ENCODE results near the gene ZSCAN10. TPM values are rescaled to one million over a fixed set of nuclear protein-coding genes. Genes with fewer than 3 reads are reported as not detected.

Gene ZSCAN10
- total and polyA plus RNA-seq, 2 experiments from 2014 or later: 217 to 519 TPM

- Histone ChIP-seq H3K4me3 (no peak overlapping the region), H3K27ac (ENCODE audit: low read depth) (no peak overlapping the region), H3K36me3 (ENCODE audit: insufficient read depth) (peaks cover 9% of the 10 kb centered on the region; the same call in 1 of the 2 replicates), H2AFZ (no peak overlapping the region), H3K4me1 (ENCODE audit: insufficient read depth) (peaks cover 16% of the 10 kb centered on the region; the same call in 1 of the 2 replicates), H3K79me2 (replicated peaks; ENCODE audit: insufficient read depth) (peaks cover 22% of the 10 kb centered on the region), H4K20me1 (replicated peaks; ENCODE audit: insufficient read depth) (no peaks in the 10 kb centered on the region), H3F3A (replicated peaks; ENCODE audit: low read depth) (peaks cover 7% of the 10 kb centered on the region; the same call in 1 of the 2 replicates), H3K4me2 (no peak overlapping the region), H3K9me2 (ENCODE audit: insufficient read depth) (no peaks in the 10 kb centered on the region), H3K27me3 (ENCODE audit: insufficient read depth) (no peaks in the 10 kb centered on the region)
- Mint-ChIP-seq H3K4me3 (no peak overlapping the region), H3K36me3 (ENCODE audit: low read depth) (peaks cover 32% of the 10 kb centered on the region), H3K9me3 (no peaks in the 10 kb centered on the region), H3K27ac (no peak overlapping the region), H3K4me1 (peaks cover 16% of the 10 kb centered on the region), H3K27me3 (ENCODE audit: insufficient read depth, low read depth, poor library complexity) (peaks cover 6% of the 10 kb centered on the region)
- ATAC-seq (peak; percentile 34), DNase-seq (ENCODE audit: low spot score) (peak; percentile 56)
- TF ChIP-seq CTCF (conservative IDR thresholded peaks at IDR 0.05; ENCODE audit: low read depth in 2 of 2) (peak; percentile 42 to 80), ZNF462 (CRISPR knock-in tag; IDR thresholded peaks at IDR 0.05) (no peak), ZNF114 (CRISPR knock-in tag; IDR thresholded peaks at IDR 0.05) (no peak), CREB1 (CRISPR knock-in tag; IDR thresholded peaks at IDR 0.05; ENCODE audit: low read depth) (no peak)
- TF ChIP-seq, protein P1, sequence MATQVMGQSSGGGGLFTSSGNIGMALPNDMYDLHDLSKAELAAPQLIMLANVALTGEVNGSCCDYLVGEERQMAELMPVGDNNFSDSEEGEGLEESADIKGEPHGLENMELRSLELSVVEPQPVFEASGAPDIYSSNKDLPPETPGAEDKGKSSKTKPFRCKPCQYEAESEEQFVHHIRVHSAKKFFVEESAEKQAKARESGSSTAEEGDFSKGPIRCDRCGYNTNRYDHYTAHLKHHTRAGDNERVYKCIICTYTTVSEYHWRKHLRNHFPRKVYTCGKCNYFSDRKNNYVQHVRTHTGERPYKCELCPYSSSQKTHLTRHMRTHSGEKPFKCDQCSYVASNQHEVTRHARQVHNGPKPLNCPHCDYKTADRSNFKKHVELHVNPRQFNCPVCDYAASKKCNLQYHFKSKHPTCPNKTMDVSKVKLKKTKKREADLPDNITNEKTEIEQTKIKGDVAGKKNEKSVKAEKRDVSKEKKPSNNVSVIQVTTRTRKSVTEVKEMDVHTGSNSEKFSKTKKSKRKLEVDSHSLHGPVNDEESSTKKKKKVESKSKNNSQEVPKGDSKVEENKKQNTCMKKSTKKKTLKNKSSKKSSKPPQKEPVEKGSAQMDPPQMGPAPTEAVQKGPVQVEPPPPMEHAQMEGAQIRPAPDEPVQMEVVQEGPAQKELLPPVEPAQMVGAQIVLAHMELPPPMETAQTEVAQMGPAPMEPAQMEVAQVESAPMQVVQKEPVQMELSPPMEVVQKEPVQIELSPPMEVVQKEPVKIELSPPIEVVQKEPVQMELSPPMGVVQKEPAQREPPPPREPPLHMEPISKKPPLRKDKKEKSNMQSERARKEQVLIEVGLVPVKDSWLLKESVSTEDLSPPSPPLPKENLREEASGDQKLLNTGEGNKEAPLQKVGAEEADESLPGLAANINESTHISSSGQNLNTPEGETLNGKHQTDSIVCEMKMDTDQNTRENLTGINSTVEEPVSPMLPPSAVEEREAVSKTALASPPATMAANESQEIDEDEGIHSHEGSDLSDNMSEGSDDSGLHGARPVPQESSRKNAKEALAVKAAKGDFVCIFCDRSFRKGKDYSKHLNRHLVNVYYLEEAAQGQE (IDR thresholded peaks at IDR 0.05; ENCODE audit: unreplicated experiment): no peak
These were observed 16.5 kb upstream of the ZSCAN10 start for GRCh38 chr16:3115561-3115960.

Measured in GM23338 (cell line).